ENCODE results near the gene THAP5.

The THAP5 gene

GRCh38 chr7:108517951-108518350 lies 51.6 kb downstream of the THAP5 start:
- Histone ChIP-seq H3K4me3 (ENCODE audit: low read depth, low read length, poor library complexity, severe bottlenecking) (no peak overlapping the region), H3K4me2 (ENCODE audit: low read length) (no peak overlapping the region), H2AFZ (ENCODE audit: low read length) (no peak overlapping the region), H3K27me3 (ENCODE audit: insufficient read depth, low read length) (no peaks in the 10 kb centered on the region), H3K9me3 (ENCODE audit: low read length) (peaks cover 3% of the 10 kb centered on the region; the same call in 1 of the 2 replicates), H3K27ac (ENCODE audit: low read depth, low read length, poor library complexity, severe bottlenecking) (no peak overlapping the region), H3K9ac (ENCODE audit: low read length) (no peak overlapping the region), H3K4me1 (ENCODE audit: insufficient read depth, low read length, severe bottlenecking) (peaks cover 22% of the 10 kb centered on the region), H3K36me3 (ENCODE audit: insufficient read depth, low read length) (peaks cover 72% of the 10 kb centered on the region), H3K9me2 (ENCODE audit: low read depth, low read length) (no peaks in the 10 kb centered on the region), H4K20me1 (ENCODE audit: insufficient read depth, low read length) (no peaks in the 10 kb centered on the region), H3K79me2 (ENCODE audit: insufficient read depth, low read length) (peaks cover 73% of the 10 kb centered on the region), H3F3A (ENCODE audit: insufficient read depth, low read length) (no peaks in the 10 kb centered on the region)
- TF ChIP-seq EZH2 (IDR thresholded peaks at IDR 0.05; ENCODE audit: borderline replicate concordance, low read length) (no peak), CTCF (IDR thresholded peaks at IDR 0.05; ENCODE audit: low read length) (no peak)

GRCh38 chr7:108515630-108516029 lies 53.9 kb downstream of the THAP5 start:
- Histone ChIP-seq H3K9me3 (ENCODE audit: low read length) (peaks cover 3% of the 10 kb centered on the region; the same call in 1 of the 2 replicates), H4K20me1 (ENCODE audit: insufficient read depth, low read length) (no peaks in the 10 kb centered on the region), H3K4me2 (ENCODE audit: low read length) (no peak overlapping the region), H3K9me2 (ENCODE audit: low read depth, low read length) (no peaks in the 10 kb centered on the region), H3K79me2 (ENCODE audit: insufficient read depth, low read length) (peaks cover 51% of the 10 kb centered on the region), H3K4me1 (ENCODE audit: insufficient read depth, low read length, severe bottlenecking) (peaks cover 14% of the 10 kb centered on the region), H3K36me3 (ENCODE audit: insufficient read depth, low read length) (peaks cover 95% of the 10 kb centered on the region), H3K9ac (ENCODE audit: low read length) (no peak overlapping the region), H3K27me3 (ENCODE audit: insufficient read depth, low read length) (no peaks in the 10 kb centered on the region), H3F3A (ENCODE audit: insufficient read depth, low read length) (no peaks in the 10 kb centered on the region), H3K27ac (ENCODE audit: low read depth, low read length, poor library complexity, severe bottlenecking) (no peak overlapping the region), H2AFZ (ENCODE audit: low read length) (no peak overlapping the region), H3K4me3 (ENCODE audit: low read depth, low read length, poor library complexity, severe bottlenecking) (no peak overlapping the region)
- no peak for TF ChIP-seq EZH2 (IDR thresholded peaks at IDR 0.05; ENCODE audit: borderline replicate concordance, low read length)
- no peak for TF ChIP-seq CTCF (IDR thresholded peaks at IDR 0.05; ENCODE audit: low read length)

GRCh38 chr7:108515013-108515412 lies 54.5 kb downstream of the THAP5 start:
- Histone ChIP-seq H3K4me2 (ENCODE audit: low read length) (no peak overlapping the region), H3K9me2 (ENCODE audit: low read depth, low read length) (no peaks in the 10 kb centered on the region), H3K4me1 (ENCODE audit: insufficient read depth, low read length, severe bottlenecking) (peaks cover 14% of the 10 kb centered on the region), H3K4me3 (ENCODE audit: low read depth, low read length, poor library complexity, severe bottlenecking) (no peak overlapping the region), H2AFZ (ENCODE audit: low read length) (no peak overlapping the region), H3K36me3 (ENCODE audit: insufficient read depth, low read length) (peaks cover 98% of the 10 kb centered on the region), H4K20me1 (ENCODE audit: insufficient read depth, low read length) (no peaks in the 10 kb centered on the region), H3K9ac (ENCODE audit: low read length) (no peak overlapping the region), H3K79me2 (ENCODE audit: insufficient read depth, low read length) (peaks cover 45% of the 10 kb centered on the region), H3K27me3 (ENCODE audit: insufficient read depth, low read length) (no peaks in the 10 kb centered on the region), H3F3A (ENCODE audit: insufficient read depth, low read length) (no peaks in the 10 kb centered on the region), H3K9me3 (ENCODE audit: low read length) (peaks cover 3% of the 10 kb centered on the region; the same call in 1 of the 2 replicates), H3K27ac (ENCODE audit: low read depth, low read length, poor library complexity, severe bottlenecking) (no peak overlapping the region)
- TF ChIP-seq CTCF (IDR thresholded peaks at IDR 0.05; ENCODE audit: low read length): no peak
- no peak for TF ChIP-seq EZH2 (IDR thresholded peaks at IDR 0.05; ENCODE audit: borderline replicate concordance, low read length)
